GM12872 (cell line): Measurements from ENCODE around the gene HOOK1.

Experiments
- CTCF ChIP-seq: IDR thresholded peaks from 3 replicates; pipeline ENCODE4 v1.5.1; 2011; ENCODE audit warnings: low read depth, mild to moderate bottlenecking, low read length, moderate library complexity; ENCODE audit not compliant: insufficient read depth

The HOOK1 gene

GRCh38 chr1:59828160-59828559, 13.4 kb downstream of the HOOK1 start:
- TF ChIP-seq CTCF, result no peak

DNA sequence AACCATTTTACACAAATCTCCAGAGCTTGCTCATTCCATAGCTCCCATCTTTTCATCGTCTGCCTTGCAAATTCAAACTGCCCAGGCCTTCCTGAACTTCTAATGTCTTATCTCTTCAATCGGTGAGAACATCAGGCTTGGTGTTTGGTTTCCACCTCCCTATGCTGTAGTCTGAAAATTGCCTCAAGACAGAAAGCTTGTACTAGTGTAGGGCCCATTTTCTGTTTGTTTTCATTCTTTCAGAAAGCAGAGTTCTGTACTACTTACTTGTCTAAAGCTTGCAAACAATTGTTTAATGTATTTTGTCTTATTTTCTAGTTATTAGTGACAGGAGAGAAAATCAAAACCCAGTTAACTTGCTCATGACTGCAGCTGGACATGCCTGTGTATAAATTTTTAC, 16.8 kb downstream of the HOOK1 start:
- no peak for TF ChIP-seq CTCF

DNA sequence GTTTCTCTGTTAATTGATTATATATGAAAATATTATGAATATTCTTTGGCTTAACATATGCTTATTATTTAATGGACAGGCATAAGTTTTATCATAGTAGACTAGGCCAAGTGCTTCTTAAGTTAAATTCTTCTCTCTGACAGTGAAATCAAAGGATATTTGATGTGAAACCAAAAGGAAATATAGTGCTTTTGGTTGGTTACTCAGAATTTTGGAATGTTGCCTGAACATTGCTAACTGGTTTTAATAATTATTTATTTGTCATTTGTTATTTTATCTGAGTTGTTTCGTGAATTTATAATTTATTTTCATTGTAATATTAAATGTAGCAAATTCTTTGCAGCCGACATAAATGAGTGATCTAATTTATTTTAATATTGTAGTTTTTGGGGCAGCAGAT, 18.3 kb downstream of the HOOK1 start:
- TF ChIP-seq CTCF, result no peak

DNA sequence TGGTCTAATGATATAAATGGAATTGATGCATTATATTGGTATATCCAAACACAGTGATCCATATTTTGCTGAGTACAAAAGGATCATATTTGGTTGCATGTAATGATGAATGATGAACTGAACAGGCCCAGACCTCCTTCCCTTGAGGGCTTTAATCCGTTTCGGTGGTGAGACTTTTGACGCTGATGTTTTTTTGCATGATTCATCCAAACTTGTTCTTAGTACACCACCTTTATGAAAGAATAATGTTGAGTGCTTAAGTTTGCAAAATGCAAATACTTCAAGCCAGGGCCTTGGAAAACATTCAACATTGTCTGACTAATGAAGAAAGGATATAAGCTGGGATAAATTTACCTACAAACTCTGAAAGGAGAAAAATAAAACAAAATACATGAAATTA, 19.2 kb downstream of the HOOK1 start:
- TF ChIP-seq CTCF, result no peak

GRCh38 chr1:59845091-59845490, 30.3 kb downstream of the HOOK1 start:
- TF ChIP-seq CTCF, result no peak

- no peak for TF ChIP-seq CTCF
These were observed 31.6 kb downstream of the HOOK1 start for GRCh38 chr1:59846209-59846894.

DNA sequence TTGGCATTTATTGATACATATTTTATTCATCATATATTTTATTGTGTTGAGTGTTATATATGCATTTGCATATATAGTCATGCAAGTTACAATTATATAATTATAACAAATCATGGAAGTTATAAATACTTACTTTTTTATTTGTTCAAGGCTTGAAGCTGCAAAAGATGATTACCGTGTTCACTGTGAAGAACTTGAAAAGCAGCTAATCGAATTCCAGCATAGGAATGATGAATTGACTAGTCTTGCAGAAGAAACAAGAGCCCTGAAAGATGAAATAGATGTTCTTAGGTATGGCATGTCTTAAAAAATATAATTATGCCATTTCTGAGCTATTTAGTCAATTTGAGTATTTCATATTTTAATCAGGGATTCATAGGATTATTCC, 32.1 kb downstream of the HOOK1 start:
- TF ChIP-seq CTCF, result no peak
